PC-3 (cell line): ENCODE measurements around the gene SEMA4A. TPM values are rescaled to one million over a fixed set of nuclear protein-coding genes. Genes with fewer than 3 reads are reported as not detected.
"Not testable (repeated sequence)": the region's sequence is repeated elsewhere in the genome, so short reads cannot be mapped to it uniquely, and the experiment has no call there.

Experiments used
- ATAC-seq: fragments of 200-7000 bp; cut with Tn5 transposase; 2 replicates; pipeline ENCODE4 v1.9.1; 2020; ENCODE audit warnings: mild to moderate bottlenecking, moderate library complexity
- BruUV-seq: library from RNA; stranded (reverse); fragments of 400-500 nt; replicated peaks from 2 replicates; lab custom pipeline; 2021; lab: Mats Ljungman, UMichigan
- CTCF ChIA-PET: fragments of 300-600 bp; sonication (Branson Sonifier 250); formaldehyde crosslinking; loops from one replicate; lab custom pipeline; 2022; ENCODE audit warnings: antibody characterized with exemption; lab: Charles Lee
- POLR2A ChIA-PET: fragments of 300-600 bp; sonication (Branson Sonifier 250); formaldehyde crosslinking; loops from one replicate; lab custom pipeline; 2022; ENCODE audit warnings: antibody characterized with exemption; ENCODE audit not compliant: unreplicated experiment; lab: Charles Lee
- DNase-seq: peaks from one replicate; pipeline ENCODE4 v3.0.0-alpha.2; 2015
- H2AFZ ChIP-seq: fragments of 300-600 bp; sonication (generic); 2 replicates; pipeline ENCODE4 v1.6.0; 2016; ENCODE audit warnings: antibody characterized with exemption, low read length
- H3F3A ChIP-seq: fragments of 300-600 bp; sonication (generic); one replicate; pipeline ENCODE4 v1.6.0; 2017; ENCODE audit warnings: antibody characterized with exemption, low read length, control low read depth, mild to moderate bottlenecking; ENCODE audit not compliant: unreplicated experiment
- H3K27ac ChIP-seq: fragments of 300-600 bp; sonication (generic); 2 replicates; pipeline ENCODE4 v1.5.1; 2016; ENCODE audit warnings: mild to moderate bottlenecking, low read length
- H3K27me3 ChIP-seq: fragments of 300-600 bp; sonication (generic); 2 replicates; pipeline ENCODE4 v1.6.1; 2016; ENCODE audit warnings: low read length, mixed read lengths
- H3K36me3 ChIP-seq: fragments of 300-600 bp; sonication (generic); 2 replicates; pipeline ENCODE4 v1.6.1; 2016; ENCODE audit warnings: low read depth, mixed run types, low read length, mixed read lengths
- H3K4me1 ChIP-seq: fragments of 300-600 bp; sonication (generic); 2 replicates; pipeline ENCODE4 v1.5.1; 2016; ENCODE audit warnings: low read length; ENCODE audit not compliant: insufficient read depth
- H3K4me2 ChIP-seq: fragments of 300-600 bp; sonication (generic); 2 replicates; pipeline ENCODE4 v1.6.0; 2016; ENCODE audit warnings: low read length
- H3K4me3 ChIP-seq: fragments of 300-600 bp; sonication (generic); 2 replicates; pipeline ENCODE4 v1.5.1; 2016; ENCODE audit warnings: mild to moderate bottlenecking, low read length, mixed read lengths
- H3K79me2 ChIP-seq: fragments of 300-600 bp; sonication (generic); 2 replicates; pipeline ENCODE4 v1.6.1; 2017; ENCODE audit warnings: low read length, mixed read lengths
- H3K9ac ChIP-seq: fragments of 300-600 bp; sonication (generic); 2 replicates; pipeline ENCODE4 v1.6.0; 2016; ENCODE audit warnings: mild to moderate bottlenecking, low read length
- H3K9me2 ChIP-seq: fragments of 300-600 bp; sonication (generic); replicated peaks from 2 replicates; pipeline ENCODE4 v1.6.1; 2016; ENCODE audit warnings: mixed run types, low read length, mixed read lengths
- H3K9me3 ChIP-seq: fragments of 300-600 bp; sonication (generic); 2 replicates; pipeline ENCODE4 v1.6.1; 2016; ENCODE audit warnings: low read length, mixed read lengths
- H4K20me1 ChIP-seq: fragments of 300-600 bp; sonication (generic); 2 replicates; pipeline ENCODE4 v1.6.1; 2016; ENCODE audit warnings: low read length, mixed read lengths
- CTCF ChIP-seq: fragments of 300-600 bp; sonication (generic); conservative IDR thresholded peaks from 2 replicates; pipeline ENCODE4 v1.5.1; 2017; ENCODE audit warnings: antibody characterized with exemption, low read depth, mild to moderate bottlenecking, low read length
- EZH2 ChIP-seq: fragments of 300-600 bp; sonication (generic); IDR thresholded peaks from one replicate; pipeline ENCODE4 v1.6.1; 2017; ENCODE audit warnings: antibody characterized with exemption, mild to moderate bottlenecking, low read length; ENCODE audit not compliant: unreplicated experiment
- EZH2phosphoT487 ChIP-seq: fragments of 300-600 bp; sonication (generic); IDR thresholded peaks from 2 replicates; pipeline ENCODE4 v1.6.1; 2018; ENCODE audit warnings: mild to moderate bottlenecking, antibody characterized with exemption, low read length, borderline replicate concordance
- intact Hi-C: fragments of 100-400 bp; cut with micrococcal nuclease; formaldehyde crosslinking; loops from 2 replicates; pipeline ENCODE4 v1.9.0; 2023
- total RNA-seq: library from RNA; depleted of rRNA; stranded (reverse); fragments of >200 nt; gene quantifications from 2 replicates; pipeline ENCODE4 v1.2.3, GENCODE V29; 2014

Gene SEMA4A
- total RNA-seq, 1 experiment from 2014 or later: 5.8 TPM

- intact Hi-C loops: loop anchor here (5.0 kb wide), 1 partner anchor 148 kb away; the partner anchor contains the start of gene ARHGEF2
- Histone ChIP-seq H3K4me2 (peak overlapping the region; percentile 37), H3K79me2 (peaks cover 93% of the 10 kb centered on the region), H3K9me2 (no peaks in the 10 kb centered on the region), H2AFZ (no peak overlapping the region), H3K36me3 (peaks cover 35% of the 10 kb centered on the region), H3K9ac (peak overlapping the region; percentile 93), H3F3A (peaks cover 20% of the 10 kb centered on the region), H3K27me3 (no peaks in the 10 kb centered on the region), H3K4me3 (no peak overlapping the region), H3K9me3 (no peaks in the 10 kb centered on the region), H4K20me1 (peaks cover 43% of the 10 kb centered on the region), H3K27ac (peak overlapping the region; percentile 98), H3K4me1 (peaks cover 96% of the 10 kb centered on the region)
- no peak for ATAC-seq
- BruUV-seq: TSS peak; percentile 42
- TF ChIP-seq CTCF: no peak
- TF ChIP-seq EZH2: no peak
- no peak for TF ChIP-seq EZH2phosphoT487
- ChIA-PET POLR2A (no interaction called here), CTCF (interaction anchor here (0.5 to 1.5 kb wide), 2 partner anchors 29 to 100 kb away, joined by 6 to 9 read pairs; no protein-coding TSS in a partner anchor)
- DNase-seq: peak; percentile 50
Observed at GRCh38 chr1:156124557-156125483, 28.6 kb upstream of the SEMA4A start.

GRCh38 chr1:156125544-156125943 lies 27.8 kb upstream of the SEMA4A start:
- H3K4me3 ChIP-seq, BruUV-seq, H2AFZ ChIP-seq, DNase-seq, H3K27me3 ChIP-seq, H3K9me2 ChIP-seq, intact Hi-C loops, H3K9me3 ChIP-seq, ATAC-seq: not testable (repeated sequence)
- peak overlapping the region; percentile 37; the same call in 1 of the 2 replicates for H3K4me2 ChIP-seq
- H3K36me3 ChIP-seq: peaks cover 30% of the 10 kb centered on the region
- H3K79me2 ChIP-seq: peaks cover 91% of the 10 kb centered on the region
- H3K27ac ChIP-seq: peak overlapping the region; percentile 98
- H3F3A ChIP-seq: peaks cover 20% of the 10 kb centered on the region
- H3K9ac ChIP-seq: peak overlapping the region; percentile 93
- peaks cover 95% of the 10 kb centered on the region for H3K4me1 ChIP-seq
- POLR2A ChIA-PET: interaction anchor here (1.0 kb wide), 1 partner anchor 11 kb away, joined by 6 read pairs; the partner anchor contains the start of gene LMNA
- H4K20me1 ChIP-seq: peaks cover 37% of the 10 kb centered on the region
- CTCF ChIA-PET: interaction anchor here (0.6 to 1.5 kb wide), 3 partner anchors 23 to 29 kb away, joined by 3 to 9 read pairs (median 4); no protein-coding TSS in a partner anchor

- POLR2A ChIA-PET: interaction anchor here (0.9 to 1.0 kb wide), 3 partner anchors 12 to 35 kb away, joined by 4 to 8 read pairs (median 6); partner anchors contain the start of gene LMNA
- H3K4me3 ChIP-seq: peak overlapping the region; percentile 58
Observed at GRCh38 chr1:156126043-156126629, 27.2 kb upstream of the SEMA4A start.

More at GRCh38 chr1:156126043-156126629, 27.2 kb upstream of the SEMA4A start:
- Histone ChIP-seq H4K20me1 (peaks cover 34% of the 10 kb centered on the region), H2AFZ (no peak overlapping the region), H3K27me3 (no peaks in the 10 kb centered on the region), H3K9ac (peak overlapping the region; percentile 93), H3F3A (peaks cover 20% of the 10 kb centered on the region), H3K36me3 (peaks cover 30% of the 10 kb centered on the region), H3K9me3 (no peaks in the 10 kb centered on the region), H3K27ac (peak overlapping the region; percentile 98), H3K79me2 (peaks cover 88% of the 10 kb centered on the region), H3K9me2 (no peaks in the 10 kb centered on the region), H3K4me2 (peak overlapping the region; percentile 81), H3K4me1 (peaks cover 92% of the 10 kb centered on the region)
- DNase-seq (peak; percentile 99), ATAC-seq (peak; percentile 48)
- BruUV-seq: no TSS peak
- CTCF ChIA-PET: interaction anchor here (0.6 to 1.5 kb wide), 6 partner anchors 20 to 151 kb away, joined by 3 to 9 read pairs (median 4); no protein-coding TSS in a partner anchor
- peak; percentile 55 for TF ChIP-seq CTCF
- no peak for TF ChIP-seq EZH2phosphoT487
- TF ChIP-seq EZH2: no peak
- intact Hi-C loops: no loop called here
